ENCODE data around the gene DNAJC13. TPM values are rescaled to one million over a fixed set of nuclear protein-coding genes. Genes with fewer than 3 reads are reported as not detected.

Gene DNAJC13
- total and polyA plus RNA-seq, 2 of the 8 experiments (the other 6 are each of a cell fraction or from before 2014, with no cell fraction given) = 7.9 to 28.8 TPM

DNA sequence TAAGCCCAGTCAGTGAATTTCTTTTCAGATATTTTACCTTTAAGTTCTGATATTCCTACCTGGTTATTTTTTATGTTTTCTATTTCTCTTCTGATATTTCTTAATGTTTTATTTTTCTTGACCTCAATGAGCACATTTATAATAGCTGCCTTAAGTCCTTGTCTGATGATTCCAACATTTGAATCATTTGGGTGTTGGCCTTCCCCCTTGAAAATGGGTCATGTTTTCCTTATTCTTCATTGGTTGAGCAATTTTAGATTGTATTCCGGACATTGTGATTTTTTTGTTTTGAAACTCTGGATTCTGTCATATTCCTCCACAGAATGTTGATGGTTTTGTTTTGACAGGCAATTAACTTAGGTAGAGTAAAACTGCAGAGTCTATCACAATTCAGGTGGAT is 170.1 kb downstream of the DNAJC13 start:
- H3K27me3 ChIP-seq (replicated peaks in 1 of 4; ENCODE audit: control insufficient read depth in 3 of 4, extremely low read depth in 1 of 4, insufficient read depth in 3 of 4, low read length in 3 of 4) = no peaks in the 10 kb centered on the region
- no peak overlapping the region for H2BK120ac ChIP-seq (replicated peaks; ENCODE audit: low read depth, low read length)
- no peak overlapping the region for H2BK12ac ChIP-seq (ENCODE audit: low read depth, low read length)
- H3K23ac ChIP-seq (ENCODE audit: insufficient read length) = no peak overlapping the region
- H4K20me1 ChIP-seq (replicated peaks in 1 of 2; ENCODE audit: control insufficient read depth in 1 of 2, insufficient read depth in 2 of 2, low read length in 2 of 2) = no peaks in the 10 kb centered on the region
- H3K18ac ChIP-seq (ENCODE audit: extremely low read depth, low read length) = no peak overlapping the region
- no peaks in the 10 kb centered on the region; the same call in 1 of the 2 replicates for H3K23me2 ChIP-seq (ENCODE audit: low read depth, low read length)
- H3K14ac ChIP-seq (ENCODE audit: insufficient read length) = no peak overlapping the region
- no peak overlapping the region for H2AK5ac ChIP-seq (ENCODE audit: low read depth, low read length)
- H3K79me2 ChIP-seq (ENCODE audit: control insufficient read depth in 1 of 2, insufficient read depth in 2 of 2, low read length in 2 of 2) = no peaks in the 10 kb centered on the region
- no peaks in the 10 kb centered on the region for H3K36me3 ChIP-seq (ENCODE audit: control insufficient read depth in 2 of 4, insufficient read depth in 4 of 4, low read length in 3 of 4)
- H3K9ac ChIP-seq (replicated peaks in 1 of 4; ENCODE audit: extremely low read depth in 1 of 4, low read depth in 3 of 4, low read length in 3 of 4) = no peak overlapping the region
- H4K5ac ChIP-seq (ENCODE audit: insufficient read length, low read depth, low read length) = no peak overlapping the region
- CTCF ChIA-PET (ENCODE audit: partially characterized antibody) = interaction anchor here (0.8 kb wide), 1 partner anchor 51 kb away, joined by 3 read pairs; no protein-coding TSS in a partner anchor
- TF ChIP-seq KDM1A (IDR thresholded peaks at IDR 0.05; ENCODE audit: borderline replicate concordance, low read length) (no peak), EP300 (IDR thresholded peaks at IDR 0.05; ENCODE audit: borderline replicate concordance in 1 of 2, low read depth in 2 of 2, low read length in 2 of 2) (no peak), RXRA (IDR thresholded peaks at IDR 0.05; ENCODE audit: insufficient read depth, low read depth, low read length) (no peak), RFX5 (IDR thresholded peaks at IDR 0.05; ENCODE audit: borderline replicate concordance, low read depth, low read length) (no peak), YY1 (IDR thresholded peaks at IDR 0.05; ENCODE audit: low read depth, low read length) (no peak)
- no peaks in the 10 kb centered on the region for H3K79me1 ChIP-seq (ENCODE audit: low read depth, low read length)
- no peak overlapping the region for H3K4me3 ChIP-seq (ENCODE audit: extremely low read depth in 1 of 4, insufficient read depth in 2 of 4, low read depth in 3 of 4, low read length in 4 of 4)
- WGBS, 2 experiments (ENCODE audit: extremely low coverage in 1 of 2, insufficient coverage in 1 of 2, insufficient read length in 1 of 2, insufficient replicate concordance in 2 of 2, low coverage in 1 of 2, low lambda C conversion rate in 2 of 2, missing lambda C conversion rate in 1 of 2) = 87% methylated on average over 1 of the region's 1 CpG; no CpG with 5 or more reads in 1 of the 2 experiments
- DNase-seq (ENCODE audit: low read depth in 1 of 2, low spot score in 2 of 2) (no peak), FAIRE-seq (no peak)
- H2AFZ ChIP-seq (ENCODE audit: low read length) = no peak overlapping the region
- H3K4ac ChIP-seq (replicated peaks; ENCODE audit: insufficient read length, low read depth, low read length) = no peak overlapping the region
- H3K9me3 ChIP-seq (ENCODE audit: insufficient read depth in 2 of 2, low read depth in 1 of 2, low read length in 1 of 2) = no peaks in the 10 kb centered on the region
- no peak overlapping the region for H4K91ac ChIP-seq (replicated peaks; ENCODE audit: insufficient read length, low read length)
- POLR2A ChIA-PET (ENCODE audit: partially characterized antibody) = no interaction called here
- no peak overlapping the region for H2BK5ac ChIP-seq (ENCODE audit: low read depth, low read length)
- no peak overlapping the region for H3K27ac ChIP-seq (ENCODE audit: low read depth, low read length)
- no peak overlapping the region for H3K56ac ChIP-seq (replicated peaks; ENCODE audit: insufficient read length, low read depth, low read length)
- H3K4me2 ChIP-seq (ENCODE audit: insufficient read depth in 1 of 2, low read depth in 2 of 2, low read length in 2 of 2) = no peak overlapping the region
- H2BK15ac ChIP-seq (ENCODE audit: low read length) = no peak overlapping the region
- H4K8ac ChIP-seq (ENCODE audit: extremely low read depth, insufficient read depth, low read length) = no peak overlapping the region
- H2BK20ac ChIP-seq (ENCODE audit: low read length) = no peak overlapping the region
- H3K4me1 ChIP-seq (replicated peaks in 1 of 4; ENCODE audit: control insufficient read depth in 3 of 4, insufficient read depth in 4 of 4, low read length in 3 of 4) = no peaks in the 10 kb centered on the region
